GM18861 (cell line): ENCODE results near the gene TRIM13.
"Not testable (repeated sequence)": the region's sequence is repeated elsewhere in the genome, so short reads cannot be mapped to it uniquely, and the experiment has no call there.

ENCODE experiments used
- ATAC-seq: cut with Tn5 transposase; IDR thresholded peaks from one replicate; pipeline ENCODE4 v1.9.1; 2021; ENCODE audit not compliant: unreplicated experiment

The TRIM13 gene

DNA sequence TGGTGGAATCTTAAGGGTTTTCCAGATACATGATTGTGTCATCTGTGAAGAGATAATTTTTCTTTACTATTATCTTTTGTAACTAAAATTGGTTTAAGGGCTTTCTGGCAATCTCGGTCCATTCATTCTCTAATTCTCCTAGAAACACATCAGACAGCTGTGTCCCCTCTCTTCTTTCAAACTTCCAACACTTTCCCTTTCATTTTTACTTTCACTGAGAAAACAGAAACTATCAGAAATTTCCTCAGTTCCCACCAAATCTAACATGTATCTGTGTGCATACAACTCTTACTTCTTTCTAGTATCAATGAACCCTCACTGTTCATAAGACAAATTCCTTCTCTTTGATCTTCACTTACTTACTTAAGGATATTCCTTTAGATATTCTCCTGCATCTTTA lies 58.6 kb downstream of the TRIM13 start:
- no peak for ATAC-seq

DNA sequence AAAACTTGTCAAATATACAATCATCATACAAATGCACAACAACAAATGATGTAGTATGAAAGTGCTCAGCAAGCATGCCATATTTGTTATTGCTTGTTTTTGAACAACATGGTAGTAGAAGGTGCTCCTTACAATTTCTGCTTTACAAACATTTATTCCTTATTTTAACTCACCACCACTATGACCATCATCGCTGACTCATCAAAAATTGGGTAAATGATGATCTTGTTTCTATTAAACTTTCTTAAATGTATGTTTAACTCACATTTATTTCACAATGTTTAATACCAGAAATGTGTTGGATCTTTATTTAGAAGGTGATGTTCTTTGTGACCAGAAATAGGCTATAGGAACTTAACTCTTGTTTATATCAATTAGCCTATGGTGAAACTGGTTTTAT lies 63.9 kb downstream of the TRIM13 start:
- ATAC-seq = no peak

DNA sequence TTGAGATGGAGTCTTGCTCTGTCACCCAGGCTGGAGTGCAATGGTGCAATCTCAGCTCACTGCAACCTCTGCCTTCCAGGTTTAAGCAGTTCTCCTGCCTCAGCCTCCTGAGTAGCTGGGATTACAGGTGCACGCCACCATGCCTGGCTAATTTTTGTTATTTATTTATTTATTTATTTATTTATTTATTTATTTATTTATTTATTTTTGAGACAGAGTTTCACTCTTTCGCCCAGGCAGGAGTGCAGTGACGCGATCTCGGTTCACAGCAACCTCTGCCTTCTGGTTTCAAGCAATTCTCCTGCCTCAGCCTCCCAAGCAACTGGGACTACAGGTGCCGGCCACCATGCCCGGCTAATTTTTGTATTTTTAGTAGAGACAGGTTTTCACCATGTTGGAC lies 65.5 kb downstream of the TRIM13 start:
- not testable (repeated sequence) for ATAC-seq

DNA sequence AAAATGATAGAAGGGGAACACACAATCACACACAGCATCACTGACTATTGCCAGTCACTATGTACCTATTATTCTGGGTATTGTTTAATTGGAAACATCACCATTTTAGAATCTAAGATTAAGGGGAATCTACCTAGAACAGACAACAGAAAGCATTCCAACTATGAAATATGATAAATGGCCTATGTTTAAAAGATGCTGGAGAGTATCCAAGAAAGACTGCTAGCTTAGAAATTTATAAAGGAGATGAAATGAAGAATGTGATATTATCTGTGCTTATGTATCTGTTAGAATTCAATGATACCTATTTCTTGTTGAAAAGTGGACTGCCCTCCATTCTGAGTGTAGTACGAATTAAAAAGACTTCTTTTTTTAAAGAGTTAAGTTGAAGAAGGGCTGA lies 68.9 kb downstream of the TRIM13 start:
- no peak for ATAC-seq
